Stomach (tissue), 4 donors: Measurements from ENCODE around the gene CREB1.
"Not testable (repeated sequence)": the region's sequence is repeated elsewhere in the genome, so short reads cannot be mapped to it uniquely, and the experiment has no call there.

Source experiments
- CTCF ChIP-seq, 7 experiments: fragments of 450-650 bp in 4 of 7; fragments of 200-600 bp in 3 of 7; sonication (generic) in 3 of 7; IDR thresholded peaks; one replicate each; pipeline ENCODE4 v1.5.1; 2016 to 2019; ENCODE audit warnings: antibody characterized with exemption in 7 of 7, control low read depth in 2 of 7, mild to moderate bottlenecking in 1 of 7
- POLR2AphosphoS5 ChIP-seq, 3 donors: sonication (generic); formaldehyde crosslinking; IDR thresholded peaks; one replicate each; pipeline ENCODE4 v1.6.1; 2016; ENCODE audit warnings: antibody characterized with exemption in 3 of 3

GRCh38 chr2:207646582-207646981 lies 116.8 kb downstream of the CREB1 start:
- TF ChIP-seq CTCF, POLR2AphosphoS5 (IDR thresholded peaks at IDR 0.05): not testable (repeated sequence)
